GM23338 (cell line): Measurements from ENCODE around the gene CCN5. TPM values are rescaled to one million over a fixed set of nuclear protein-coding genes. Genes with fewer than 3 reads are reported as not detected.

Source experiments
- ATAC-seq: fragments of 200-7000 bp; cut with Tn5 transposase; 3 replicates; pipeline ENCODE4 v1.9.1; 2020
- DNase-seq: peaks from one replicate; pipeline ENCODE4 v3.0.0-alpha.2; 2015; ENCODE audit warnings: low spot score
- H2AFZ ChIP-seq: fragments of 200-600 bp; sonication (generic); 2 replicates; pipeline ENCODE4 v1.8.0; 2016; ENCODE audit warnings: antibody characterized with exemption, mild to moderate bottlenecking, moderate library complexity
- H3F3A ChIP-seq: fragments of 200-600 bp; sonication (generic); replicated peaks from 2 replicates; pipeline ENCODE4 v1.8.0; 2017; ENCODE audit warnings: antibody characterized with exemption, mixed run types, low read depth
- H3K27ac ChIP-seq: fragments of 200-600 bp; sonication (generic); 2 replicates; pipeline ENCODE4 v1.6.1; 2016; ENCODE audit warnings: low read depth
- H3K27me3 ChIP-seq: fragments of 200-600 bp; sonication (generic); 2 replicates; pipeline ENCODE4 v1.8.0; 2016; ENCODE audit warnings: mild to moderate bottlenecking, mixed run types, moderate library complexity; ENCODE audit not compliant: insufficient read depth
- H3K36me3 ChIP-seq: fragments of 200-600 bp; sonication (generic); 2 replicates; pipeline ENCODE4 v1.8.0; 2016; ENCODE audit warnings: mild to moderate bottlenecking; ENCODE audit not compliant: insufficient read depth
- H3K4me1 ChIP-seq: fragments of 200-600 bp; sonication (generic); 2 replicates; pipeline ENCODE4 v1.8.0; 2016; ENCODE audit warnings: mild to moderate bottlenecking, moderate library complexity; ENCODE audit not compliant: insufficient read depth
- H3K4me2 ChIP-seq: fragments of 200-600 bp; sonication (generic); 2 replicates; pipeline ENCODE4 v1.7.1; 2017; ENCODE audit warnings: mixed run types
- H3K4me3 ChIP-seq: fragments of 200-600 bp; sonication (generic); 2 replicates; pipeline ENCODE4 v1.6.1; 2016; ENCODE audit warnings: mixed run types
- H3K79me2 ChIP-seq: fragments of 200-600 bp; sonication (generic); replicated peaks from 2 replicates; pipeline ENCODE4 v1.8.0; 2017; ENCODE audit warnings: mild to moderate bottlenecking; ENCODE audit not compliant: insufficient read depth
- H3K9me2 ChIP-seq: fragments of 200-600 bp; sonication (generic); 2 replicates; pipeline ENCODE4 v1.8.0; 2017; ENCODE audit not compliant: insufficient read depth
- H4K20me1 ChIP-seq: fragments of 200-600 bp; sonication (generic); replicated peaks from 2 replicates; pipeline ENCODE4 v1.8.0; 2017; ENCODE audit warnings: mild to moderate bottlenecking; ENCODE audit not compliant: insufficient read depth
- H3K27ac Mint-ChIP-seq: 2 replicates; pipeline ENCODE4 v1.8.0; 2020; ENCODE audit warnings: inconsistent platforms, mild to moderate bottlenecking, moderate library complexity, mixed read lengths
- H3K27me3 Mint-ChIP-seq: 3 replicates; pipeline ENCODE4 v1.8.0; 2022; ENCODE audit warnings: low read depth, mild to moderate bottlenecking, moderate library complexity, mixed read lengths, inconsistent platforms; ENCODE audit not compliant: insufficient read depth, poor library complexity
- H3K36me3 Mint-ChIP-seq: 3 replicates; pipeline ENCODE4 v1.8.0; 2021; ENCODE audit warnings: low read depth, mild to moderate bottlenecking, inconsistent platforms, moderate library complexity, mixed read lengths
- H3K4me1 Mint-ChIP-seq: 3 replicates; pipeline ENCODE4 v1.8.0; 2020; ENCODE audit warnings: mild to moderate bottlenecking, inconsistent platforms, mixed read lengths
- H3K4me3 Mint-ChIP-seq: 3 replicates; pipeline ENCODE4 v1.8.0; 2021; ENCODE audit warnings: moderate library complexity, mild to moderate bottlenecking, inconsistent platforms, mixed read lengths
- H3K9me3 Mint-ChIP-seq: 3 replicates; pipeline ENCODE4 v1.8.0; 2020; ENCODE audit warnings: moderate library complexity, mild to moderate bottlenecking, inconsistent platforms, mixed read lengths
- EZH2phosphoT487 ChIP-seq: fragments of 200-600 bp; sonication (generic); IDR thresholded peaks from one replicate; pipeline ENCODE4 v1.8.1; 2018; ENCODE audit warnings: antibody characterized with exemption; ENCODE audit not compliant: unreplicated experiment
- polyA plus RNA-seq: library from polyadenylated mRNA; unstranded; fragments of >200 nt; fragmentation: Nextera tagmentation; extraction: Ambion mirVana; gene quantifications from 2 replicates; pipeline ENCODE4 v1.2.1, GENCODE V29; 2016
- total RNA-seq: library from RNA; depleted of rRNA; stranded (reverse); fragments of >200 nt; shearing (Covaris generic); gene quantifications from 2 replicates; pipeline ENCODE4 v1.2.3, GENCODE V29; 2014
- TF ChIP-seq, protein P1 (sequence below): IDR thresholded peaks from one replicate; pipeline ENCODE4 v1.6.1; 2018; ENCODE audit warnings: antibody characterized with exemption; ENCODE audit not compliant: unreplicated experiment
- TF ChIP-seq, protein P2 (sequence below), 2 experiments: fragments of 200-600 bp in 1 of 2; sonication (generic) in 1 of 2; conservative IDR thresholded peaks; 2 replicates each; pipeline versions ENCODE4 v1.5.1 to v1.6.1; 2016 to 2017; ENCODE audit warnings: antibody characterized with exemption in 2 of 2, low read depth in 2 of 2, mild to moderate bottlenecking in 2 of 2, moderate library complexity in 1 of 2

The CCN5 gene
- total and polyA plus RNA-seq, 2 experiments from 2014 or later, result not detected

DNA sequence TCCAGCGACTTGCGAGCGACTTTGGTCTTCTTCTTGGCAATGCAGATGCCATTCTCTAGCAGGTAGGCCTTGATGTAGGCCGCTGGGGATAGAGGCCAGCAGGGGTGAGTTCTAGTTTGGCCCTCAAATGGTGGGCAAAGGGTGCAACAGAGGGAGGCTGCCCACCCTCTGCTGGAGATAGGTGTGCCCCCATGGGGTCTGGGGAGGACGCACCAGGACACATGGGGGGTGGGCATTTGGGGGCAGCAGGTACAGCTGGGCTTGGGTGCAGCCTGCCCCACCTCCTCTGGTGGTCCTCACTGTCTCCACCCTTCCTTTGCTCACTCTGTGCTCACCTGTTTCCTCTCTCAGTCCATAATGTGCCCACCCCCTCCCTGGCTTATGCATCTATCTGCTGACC is 41.8 kb downstream of the CCN5 start (continued):
- TF ChIP-seq, protein P1, sequence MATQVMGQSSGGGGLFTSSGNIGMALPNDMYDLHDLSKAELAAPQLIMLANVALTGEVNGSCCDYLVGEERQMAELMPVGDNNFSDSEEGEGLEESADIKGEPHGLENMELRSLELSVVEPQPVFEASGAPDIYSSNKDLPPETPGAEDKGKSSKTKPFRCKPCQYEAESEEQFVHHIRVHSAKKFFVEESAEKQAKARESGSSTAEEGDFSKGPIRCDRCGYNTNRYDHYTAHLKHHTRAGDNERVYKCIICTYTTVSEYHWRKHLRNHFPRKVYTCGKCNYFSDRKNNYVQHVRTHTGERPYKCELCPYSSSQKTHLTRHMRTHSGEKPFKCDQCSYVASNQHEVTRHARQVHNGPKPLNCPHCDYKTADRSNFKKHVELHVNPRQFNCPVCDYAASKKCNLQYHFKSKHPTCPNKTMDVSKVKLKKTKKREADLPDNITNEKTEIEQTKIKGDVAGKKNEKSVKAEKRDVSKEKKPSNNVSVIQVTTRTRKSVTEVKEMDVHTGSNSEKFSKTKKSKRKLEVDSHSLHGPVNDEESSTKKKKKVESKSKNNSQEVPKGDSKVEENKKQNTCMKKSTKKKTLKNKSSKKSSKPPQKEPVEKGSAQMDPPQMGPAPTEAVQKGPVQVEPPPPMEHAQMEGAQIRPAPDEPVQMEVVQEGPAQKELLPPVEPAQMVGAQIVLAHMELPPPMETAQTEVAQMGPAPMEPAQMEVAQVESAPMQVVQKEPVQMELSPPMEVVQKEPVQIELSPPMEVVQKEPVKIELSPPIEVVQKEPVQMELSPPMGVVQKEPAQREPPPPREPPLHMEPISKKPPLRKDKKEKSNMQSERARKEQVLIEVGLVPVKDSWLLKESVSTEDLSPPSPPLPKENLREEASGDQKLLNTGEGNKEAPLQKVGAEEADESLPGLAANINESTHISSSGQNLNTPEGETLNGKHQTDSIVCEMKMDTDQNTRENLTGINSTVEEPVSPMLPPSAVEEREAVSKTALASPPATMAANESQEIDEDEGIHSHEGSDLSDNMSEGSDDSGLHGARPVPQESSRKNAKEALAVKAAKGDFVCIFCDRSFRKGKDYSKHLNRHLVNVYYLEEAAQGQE, result no peak
- TF ChIP-seq, protein P2, sequence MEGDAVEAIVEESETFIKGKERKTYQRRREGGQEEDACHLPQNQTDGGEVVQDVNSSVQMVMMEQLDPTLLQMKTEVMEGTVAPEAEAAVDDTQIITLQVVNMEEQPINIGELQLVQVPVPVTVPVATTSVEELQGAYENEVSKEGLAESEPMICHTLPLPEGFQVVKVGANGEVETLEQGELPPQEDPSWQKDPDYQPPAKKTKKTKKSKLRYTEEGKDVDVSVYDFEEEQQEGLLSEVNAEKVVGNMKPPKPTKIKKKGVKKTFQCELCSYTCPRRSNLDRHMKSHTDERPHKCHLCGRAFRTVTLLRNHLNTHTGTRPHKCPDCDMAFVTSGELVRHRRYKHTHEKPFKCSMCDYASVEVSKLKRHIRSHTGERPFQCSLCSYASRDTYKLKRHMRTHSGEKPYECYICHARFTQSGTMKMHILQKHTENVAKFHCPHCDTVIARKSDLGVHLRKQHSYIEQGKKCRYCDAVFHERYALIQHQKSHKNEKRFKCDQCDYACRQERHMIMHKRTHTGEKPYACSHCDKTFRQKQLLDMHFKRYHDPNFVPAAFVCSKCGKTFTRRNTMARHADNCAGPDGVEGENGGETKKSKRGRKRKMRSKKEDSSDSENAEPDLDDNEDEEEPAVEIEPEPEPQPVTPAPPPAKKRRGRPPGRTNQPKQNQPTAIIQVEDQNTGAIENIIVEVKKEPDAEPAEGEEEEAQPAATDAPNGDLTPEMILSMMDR (conservative IDR thresholded peaks at IDR 0.05; ENCODE audit: low read depth in 2 of 2), result no peak

DNA sequence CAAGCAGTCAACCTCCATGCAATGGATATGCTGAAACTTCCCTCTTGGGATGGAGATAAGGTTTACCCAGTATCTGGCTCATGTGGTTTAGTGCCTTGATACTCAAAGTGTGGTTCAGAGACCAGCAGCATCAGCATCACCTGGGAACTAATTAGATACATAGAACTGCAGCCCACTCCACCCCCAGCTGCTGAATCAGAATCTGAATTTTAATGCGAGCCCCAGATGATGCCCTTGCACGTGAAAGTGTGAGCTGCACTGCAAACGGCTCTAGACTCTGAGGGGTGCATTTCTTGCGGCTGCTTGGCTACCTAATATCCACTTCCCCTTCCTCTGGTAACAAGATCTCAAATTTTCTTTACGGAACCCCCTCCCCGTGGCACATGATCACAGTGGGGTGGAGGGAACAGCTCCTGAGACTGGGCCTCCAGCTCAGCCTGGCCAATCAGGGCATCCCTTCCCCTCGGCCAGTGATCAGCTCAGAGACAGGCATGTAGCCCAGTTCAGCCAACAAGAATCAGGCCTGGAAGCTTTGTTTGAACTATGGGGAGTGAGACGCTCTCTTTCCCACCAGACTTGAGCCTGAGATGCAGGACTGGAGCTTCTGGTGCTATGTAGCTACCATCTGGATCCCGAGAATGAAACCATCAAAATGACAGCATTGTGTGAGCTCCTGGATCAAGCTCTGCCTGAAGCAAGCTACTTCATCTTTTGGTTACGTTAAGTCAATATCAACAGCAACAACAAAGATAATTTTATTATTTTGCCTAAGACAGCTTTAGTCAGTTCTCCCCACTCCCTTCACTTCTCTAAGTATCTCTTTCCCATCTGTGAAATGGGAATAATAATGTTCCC is 43.3 kb downstream of the CCN5 start:
- Histone ChIP-seq H3K4me3 (no peak overlapping the region), H2AFZ (no peak overlapping the region), H3F3A (no peaks in the 10 kb centered on the region), H3K4me2 (no peak overlapping the region), H3K9me2 (no peaks in the 10 kb centered on the region), H3K27me3 (no peaks in the 10 kb centered on the region), H3K4me1 (no peaks in the 10 kb centered on the region), H4K20me1 (no peaks in the 10 kb centered on the region; the same call in 1 of the 2 replicates), H3K27ac (no peak overlapping the region), H3K36me3 (no peaks in the 10 kb centered on the region), H3K79me2 (no peaks in the 10 kb centered on the region)
- Mint-ChIP-seq H3K4me3 (no peak overlapping the region; the same call in 2 of the 3 replicates), H3K4me1 (peaks cover 6% of the 10 kb centered on the region; the same call in 2 of the 3 replicates), H3K27ac (no peak overlapping the region), H3K9me3 (no peaks in the 10 kb centered on the region), H3K27me3 (peaks cover 9% of the 10 kb centered on the region), H3K36me3 (peaks cover 8% of the 10 kb centered on the region; the same call in 2 of the 3 replicates)
- no peak for DNase-seq
- ATAC-seq, result no peak
- TF ChIP-seq EZH2phosphoT487, result no peak
- TF ChIP-seq, protein P2 (conservative IDR thresholded peaks at IDR 0.05; ENCODE audit: low read depth in 2 of 2), result no peak
- TF ChIP-seq, protein P1, result no peak
